A673 (cell line): ENCODE measurements around the gene MGAT2.

Experiments used
- EZH2 ChIP-seq: fragments of 200-600 bp; sonication (generic); IDR thresholded peaks from 2 replicates; pipeline ENCODE4 v1.6.1; 2017; ENCODE audit warnings: borderline replicate concordance, low read depth, mild to moderate bottlenecking, mixed read lengths, antibody characterized with exemption, low read length; ENCODE audit not compliant: poor library complexity, severe bottlenecking
- TF ChIP-seq, protein P1 (sequence below): fragments of 300-800, 200-600 bp; sonication (generic); conservative IDR thresholded peaks from 2 replicates; pipeline ENCODE4 v1.5.1; 2017; ENCODE audit warnings: low read depth, mild to moderate bottlenecking, antibody characterized with exemption, low read length, moderate library complexity, mixed read lengths

DNA sequence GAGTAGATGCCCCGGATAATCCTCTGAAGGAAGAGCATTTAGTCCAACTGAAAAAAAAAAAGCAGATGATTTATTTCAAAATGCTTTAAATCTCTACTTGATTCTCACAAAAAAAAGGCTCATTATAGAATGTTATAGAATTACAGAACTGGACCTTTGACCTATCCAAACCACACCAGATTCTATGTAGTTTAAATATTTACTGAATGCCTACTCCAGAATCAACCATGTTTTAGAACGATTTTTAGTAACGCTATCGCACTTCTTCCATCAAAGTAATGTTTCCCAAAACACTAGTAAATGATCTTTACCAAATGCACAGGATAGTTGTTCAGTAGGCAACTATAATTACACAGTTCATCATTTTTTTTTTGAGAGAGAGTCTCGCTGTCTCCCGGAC is 37.0 kb upstream of the MGAT2 start:
- TF ChIP-seq EZH2: no peak
- TF ChIP-seq, protein P1, sequence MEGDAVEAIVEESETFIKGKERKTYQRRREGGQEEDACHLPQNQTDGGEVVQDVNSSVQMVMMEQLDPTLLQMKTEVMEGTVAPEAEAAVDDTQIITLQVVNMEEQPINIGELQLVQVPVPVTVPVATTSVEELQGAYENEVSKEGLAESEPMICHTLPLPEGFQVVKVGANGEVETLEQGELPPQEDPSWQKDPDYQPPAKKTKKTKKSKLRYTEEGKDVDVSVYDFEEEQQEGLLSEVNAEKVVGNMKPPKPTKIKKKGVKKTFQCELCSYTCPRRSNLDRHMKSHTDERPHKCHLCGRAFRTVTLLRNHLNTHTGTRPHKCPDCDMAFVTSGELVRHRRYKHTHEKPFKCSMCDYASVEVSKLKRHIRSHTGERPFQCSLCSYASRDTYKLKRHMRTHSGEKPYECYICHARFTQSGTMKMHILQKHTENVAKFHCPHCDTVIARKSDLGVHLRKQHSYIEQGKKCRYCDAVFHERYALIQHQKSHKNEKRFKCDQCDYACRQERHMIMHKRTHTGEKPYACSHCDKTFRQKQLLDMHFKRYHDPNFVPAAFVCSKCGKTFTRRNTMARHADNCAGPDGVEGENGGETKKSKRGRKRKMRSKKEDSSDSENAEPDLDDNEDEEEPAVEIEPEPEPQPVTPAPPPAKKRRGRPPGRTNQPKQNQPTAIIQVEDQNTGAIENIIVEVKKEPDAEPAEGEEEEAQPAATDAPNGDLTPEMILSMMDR: no peak
